Gastrocnemius medialis (tissue), 4 donors: ENCODE measurements around the gene EEF1A1. TPM values are rescaled to one million over a fixed set of nuclear protein-coding genes. Genes with fewer than 3 reads are reported as not detected.

ENCODE experiments used
- ATAC-seq, 2 donors: fragments of 150-250 bp; one replicate each; pipeline ENCODE4 v1.9.1; 2016
- DNase-seq, 2 donors: peaks; one replicate each; pipeline ENCODE4 v3.0.0-alpha.2; 2019
- H3K27ac ChIP-seq, 4 donors: fragments of 200-600 bp; sonication (generic); 1 replicate in 1 of 4; 2 replicates in 3 of 4; pipeline ENCODE4 v1.5.1; 2016 to 2018; ENCODE audit warnings: mild to moderate bottlenecking in 2 of 4, moderate library complexity in 1 of 4
- H3K27me3 ChIP-seq, 3 donors: fragments of 200-600 bp; sonication (generic) in 2 of 3; 1 replicate in 1 of 3; 2 replicates in 2 of 3; pipeline versions ENCODE4 v1.5.1 to v1.6.0; 2016 to 2019; ENCODE audit warnings: mild to moderate bottlenecking in 1 of 3, moderate library complexity in 1 of 3
- H3K36me3 ChIP-seq, 2 donors: fragments of 200-600 bp; sonication (generic) in 1 of 2; one replicate each; pipeline ENCODE4 v1.5.1; 2017 to 2018
- H3K4me1 ChIP-seq, 2 donors: fragments of 200-600 bp; sonication (generic) in 1 of 2; one replicate each; pipeline ENCODE4 v1.5.1; 2016 to 2017; ENCODE audit warnings: mild to moderate bottlenecking in 2 of 2
- H3K4me3 ChIP-seq, 4 donors: fragments of 200-600 bp; sonication (generic) in 3 of 4; 1 replicate in 1 of 4; 2 replicates in 3 of 4; pipeline ENCODE4 v1.5.1; 2016 to 2019; ENCODE audit warnings: mild to moderate bottlenecking in 2 of 4
- H3K9me3 ChIP-seq, 3 donors: fragments of 200-600 bp; sonication (generic) in 2 of 3; 1 replicate in 1 of 3; 2 replicates in 2 of 3; pipeline ENCODE4 v1.5.1; 2016 to 2019
- CTCF ChIP-seq, 5 experiments: fragments of 450-650 bp in 3 of 5; fragments of 200-600 bp in 2 of 5; sonication (generic) in 2 of 5; IDR thresholded peaks in 4 of 5; conservative IDR thresholded peaks in 1 of 5; 1 replicate in 4 of 5; 2 replicates in 1 of 5; pipeline ENCODE4 v1.5.1; 2016 to 2019; ENCODE audit warnings: antibody characterized with exemption in 5 of 5, mild to moderate bottlenecking in 3 of 5, moderate library complexity in 3 of 5
- POLR2A ChIP-seq, 2 donors: fragments of 450-650 bp; IDR thresholded peaks; one replicate each; pipeline ENCODE4 v1.6.1; 2017; ENCODE audit warnings: antibody characterized with exemption in 2 of 2, mild to moderate bottlenecking in 2 of 2, moderate library complexity in 2 of 2
- in situ Hi-C, 4 donors: fragments of 200-750 bp; cut with MboI; loops; one replicate each; pipeline versions ENCODE4 v1.15.0 to v1.8.0; 2017; ENCODE audit warnings: low sequenced_read_pairs in 4 of 4
- intact Hi-C: fragments of 100-400 bp; cut with DNase I; formaldehyde crosslinking; loops from one replicate; pipeline ENCODE4 v1.15.1; 2023; ENCODE audit warnings: low total_unique reads
- total RNA-seq, 4 donors: library from RNA; depleted of rRNA; stranded (reverse); fragments of >200 nt; gene quantifications; one replicate each; pipeline versions ENCODE4 v1.1.0 to v1.2.3, GENCODE V29; 2016

Gene EEF1A1
- total RNA-seq, 4 donors from 2014 or later: 846 to 1,271 (median 1,198) TPM

DNA sequence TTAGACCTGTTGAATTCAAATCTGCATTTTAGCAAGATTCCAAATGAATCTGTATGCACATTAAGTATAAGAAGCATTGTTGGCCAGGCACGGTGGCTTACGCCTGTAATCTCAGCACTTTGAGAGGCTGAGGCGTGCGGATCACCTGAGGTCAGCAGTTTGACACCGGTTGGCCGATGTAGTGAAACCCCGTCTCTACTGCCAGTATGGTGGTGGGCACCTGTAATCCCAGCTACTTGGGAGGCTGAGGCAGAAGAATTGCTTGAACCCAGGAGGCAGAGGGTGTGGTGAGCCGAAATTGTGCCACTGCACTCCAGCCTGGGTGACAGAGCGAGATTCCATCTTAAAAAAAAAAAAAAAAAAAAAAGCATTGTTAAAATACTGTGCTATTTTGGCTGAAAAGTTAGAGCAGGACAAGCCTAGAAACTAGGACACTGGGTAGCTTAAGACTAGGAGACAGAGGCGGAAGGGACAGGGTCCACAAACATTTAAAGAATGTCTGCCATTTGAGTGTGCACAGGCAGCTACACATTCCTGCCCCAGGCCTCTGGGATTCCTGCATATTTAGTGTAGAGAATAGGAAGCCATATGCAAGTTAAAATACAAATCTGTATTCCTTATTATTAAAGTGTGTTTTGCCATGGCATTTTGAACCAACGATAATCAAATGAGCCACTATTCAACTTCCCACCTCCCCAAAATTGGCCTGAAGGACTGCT, 45.1 kb upstream of the EEF1A1 start:
- Histone ChIP-seq H3K4me3 (no peak overlapping the region), H3K27ac (peak overlapping the region in 1 of 4 donors; percentile 62), H3K27me3 (no peaks in the 10 kb centered on the region), H3K9me3 (no peaks in the 10 kb centered on the region), H3K36me3 (no peaks in the 10 kb centered on the region), H3K4me1 (peaks cover 0 to 3% of the 10 kb centered on the region in 2 donors)
- ATAC-seq (no peak), DNase-seq (no peak)
- in situ Hi-C loops: no loop called here
- intact Hi-C loops: loop anchor here (5.0 kb wide), 1 partner anchor 44 kb away; the partner anchor contains the start of gene EEF1A1
- TF ChIP-seq CTCF (IDR thresholded peaks at IDR 0.05 in 4 of 5, conservative IDR thresholded peaks at IDR 0.05 in 1 of 5) (no peak), POLR2A (IDR thresholded peaks at IDR 0.05) (no peak)

DNA sequence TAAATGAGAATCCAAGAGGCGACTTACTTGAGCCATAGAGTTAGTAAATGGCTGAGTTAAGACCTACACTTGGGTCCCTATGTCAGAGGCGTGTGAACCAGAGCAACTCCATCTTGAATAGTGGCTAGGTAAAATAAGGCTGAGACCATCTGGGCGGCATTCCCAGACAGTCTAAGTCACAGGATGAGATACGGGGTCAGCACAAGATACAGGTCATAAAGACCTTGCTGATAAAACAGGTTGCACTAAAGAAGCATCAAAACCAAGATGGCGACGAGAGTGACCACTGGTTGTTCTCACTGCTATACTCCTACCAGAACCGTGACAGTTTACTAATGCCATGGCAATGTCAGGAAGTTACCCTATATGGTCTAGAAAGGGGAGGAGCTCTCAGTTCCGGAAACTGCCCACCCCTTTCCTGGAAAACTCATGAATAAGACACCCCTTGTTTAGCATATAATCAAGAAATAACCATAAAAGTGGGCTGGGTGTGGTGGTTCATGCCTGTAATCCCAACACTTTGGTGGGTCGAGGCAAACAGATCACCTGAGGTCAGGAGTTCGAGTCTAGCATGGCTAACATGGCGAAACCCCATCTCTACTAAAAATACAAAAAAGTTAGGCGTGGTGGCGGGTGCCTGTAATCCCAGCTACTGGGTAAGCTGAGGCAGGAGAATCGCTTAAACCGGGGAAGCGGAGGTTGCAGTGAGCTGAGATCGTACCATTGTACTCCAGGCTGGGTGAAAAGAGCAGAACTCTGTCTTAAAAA, 43.9 kb upstream of the EEF1A1 start:
- TF ChIP-seq POLR2A (IDR thresholded peaks at IDR 0.05): no peak
- no peak for TF ChIP-seq CTCF (IDR thresholded peaks at IDR 0.05 in 4 of 5, conservative IDR thresholded peaks at IDR 0.05 in 1 of 5)
- ATAC-seq (no peak), DNase-seq (no peak)
- Histone ChIP-seq H3K4me1 (no peaks in the 10 kb centered on the region), H3K4me3 (no peak overlapping the region), H3K27ac (no peak overlapping the region), H3K27me3 (no peaks in the 10 kb centered on the region), H3K9me3 (no peaks in the 10 kb centered on the region), H3K36me3 (no peaks in the 10 kb centered on the region)
- in situ Hi-C loops: no loop called here
- intact Hi-C loops: loop anchor here (5.0 kb wide), 1 partner anchor 42 kb away; the partner anchor contains the start of gene EEF1A1

- in situ Hi-C loops: no loop called here
These were observed 41.7 kb upstream of the EEF1A1 start for GRCh38 chr6:73562558-73562957.

GRCh38 chr6:73560853-73561407, 40.1 kb upstream of the EEF1A1 start:
- Histone ChIP-seq H3K4me1 (no peaks in the 10 kb centered on the region), H3K4me3 (no peak overlapping the region), H3K36me3 (no peaks in the 10 kb centered on the region), H3K27me3 (no peaks in the 10 kb centered on the region), H3K9me3 (no peaks in the 10 kb centered on the region), H3K27ac (no peak overlapping the region)
- intact Hi-C loops (no loop called here), in situ Hi-C loops (no loop called here)
- TF ChIP-seq POLR2A (IDR thresholded peaks at IDR 0.05) (no peak), CTCF (IDR thresholded peaks at IDR 0.05 in 4 of 5, conservative IDR thresholded peaks at IDR 0.05 in 1 of 5) (no peak)
- no peak for ATAC-seq
- no peak for DNase-seq

More at GRCh38 chr6:73562558-73562957, 41.7 kb upstream of the EEF1A1 start:
- Histone ChIP-seq H3K27me3 (no peaks in the 10 kb centered on the region), H3K4me1 (no peaks in the 10 kb centered on the region), H3K4me3 (no peak overlapping the region), H3K9me3 (no peaks in the 10 kb centered on the region), H3K27ac (no peak overlapping the region), H3K36me3 (no peaks in the 10 kb centered on the region)
- ATAC-seq (no peak), DNase-seq (no peak)
- intact Hi-C loops: no loop called here
- TF ChIP-seq POLR2A (IDR thresholded peaks at IDR 0.05) (no peak), CTCF (IDR thresholded peaks at IDR 0.05 in 4 of 5, conservative IDR thresholded peaks at IDR 0.05 in 1 of 5) (no peak)
